ENCODE results near the gene E2F8.

E2F8 gene

DNA sequence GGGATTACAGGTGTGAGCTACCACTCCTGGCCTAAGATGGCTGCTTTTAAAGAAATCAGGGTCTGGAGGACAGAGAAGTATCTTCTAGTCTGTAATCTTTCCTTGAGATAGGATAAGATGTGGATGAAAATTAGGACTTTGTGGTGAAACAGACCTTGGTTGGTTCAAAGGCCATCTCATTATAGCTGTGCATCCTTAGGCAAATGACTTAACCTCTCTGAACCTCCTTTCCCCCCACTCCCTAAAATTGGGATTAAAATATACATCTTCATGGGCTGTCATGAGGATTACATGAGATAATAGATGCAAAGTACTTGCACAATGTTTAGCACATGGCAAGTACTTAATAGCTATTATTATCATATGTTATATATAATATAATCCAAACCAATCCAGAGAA lies 10.8 kb upstream of the E2F8 start:
- no peak for DNase-seq

DNA sequence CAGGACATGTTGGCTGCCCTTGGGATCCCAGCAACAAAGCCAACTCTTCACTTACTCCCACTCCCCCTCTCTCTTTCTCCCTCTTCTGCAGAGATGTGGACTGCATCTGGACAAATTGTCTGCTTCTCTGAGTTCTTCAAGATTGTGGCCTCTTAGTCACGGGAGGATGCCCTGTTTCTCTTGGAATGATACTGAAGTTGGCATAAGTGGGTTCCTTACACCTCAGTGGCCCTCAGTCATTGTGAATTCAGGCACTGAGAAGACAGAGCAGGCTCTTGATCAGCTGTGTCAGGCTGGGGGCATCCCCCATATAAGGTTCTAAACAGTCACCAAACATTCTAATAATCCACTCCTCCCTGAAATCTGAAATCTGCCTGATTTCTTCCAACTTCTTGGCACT lies 6.1 kb upstream of the E2F8 start:
- DNase-seq = no peak

DNA sequence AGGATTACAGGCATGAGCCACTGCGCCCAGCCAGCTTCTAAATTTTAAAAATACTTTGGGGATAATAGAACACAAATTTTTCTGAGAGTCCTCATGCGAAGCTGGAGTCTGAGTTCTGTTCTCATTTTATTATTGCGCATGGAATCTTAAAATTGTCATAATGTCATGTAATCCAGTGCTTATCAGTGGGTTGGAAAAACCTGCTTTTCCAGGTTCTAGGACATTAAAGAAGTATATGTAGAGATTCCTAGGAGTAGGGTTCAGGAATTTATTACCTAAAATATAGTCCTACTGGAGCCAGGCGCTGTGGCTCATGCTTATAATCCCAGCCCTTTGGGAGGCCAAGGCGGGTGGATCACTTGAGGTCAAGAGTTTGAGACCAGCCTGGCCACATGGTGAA lies 4.6 kb upstream of the E2F8 start:
- DNase-seq = no peak

DNA sequence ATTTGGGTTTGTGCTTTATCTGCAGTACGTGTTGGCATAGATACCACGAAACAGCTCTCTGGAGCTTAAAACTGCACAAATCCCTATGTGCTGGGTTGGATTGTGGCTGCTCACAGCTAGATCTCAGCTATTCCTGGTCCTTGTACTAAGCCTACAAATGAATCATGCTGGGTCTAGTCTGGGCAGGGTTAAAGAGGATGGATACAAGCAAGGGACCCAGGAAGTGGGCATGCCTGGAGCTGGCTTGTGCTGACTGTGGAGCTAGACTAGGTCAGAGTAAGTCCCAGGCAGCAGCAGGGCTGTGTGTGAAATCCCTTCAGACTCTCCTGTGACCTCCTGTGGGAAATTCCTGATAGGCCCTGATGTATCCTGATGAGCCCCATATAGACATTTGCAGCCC lies 3.9 kb upstream of the E2F8 start:
- DNase-seq = no peak

DNA sequence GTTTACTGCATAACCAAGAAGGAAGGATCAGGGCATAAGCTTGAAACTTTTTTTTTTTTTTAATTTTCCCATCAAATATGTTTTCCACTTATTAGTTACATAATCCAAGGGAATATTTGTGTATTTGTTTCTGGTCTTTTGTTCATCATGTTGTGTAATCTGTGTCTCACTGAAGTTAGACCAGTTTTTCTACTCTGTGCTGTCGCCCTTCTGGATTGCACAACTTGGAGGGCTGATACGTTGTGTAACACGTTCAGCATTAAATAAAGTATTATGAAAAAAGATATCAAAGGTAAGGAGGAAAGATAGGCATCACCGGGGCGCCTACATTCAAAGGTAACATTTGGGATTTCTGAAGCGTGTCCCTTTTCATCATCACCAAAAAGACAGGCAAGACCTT lies 3.3 kb upstream of the E2F8 start:
- no peak for DNase-seq

DNA sequence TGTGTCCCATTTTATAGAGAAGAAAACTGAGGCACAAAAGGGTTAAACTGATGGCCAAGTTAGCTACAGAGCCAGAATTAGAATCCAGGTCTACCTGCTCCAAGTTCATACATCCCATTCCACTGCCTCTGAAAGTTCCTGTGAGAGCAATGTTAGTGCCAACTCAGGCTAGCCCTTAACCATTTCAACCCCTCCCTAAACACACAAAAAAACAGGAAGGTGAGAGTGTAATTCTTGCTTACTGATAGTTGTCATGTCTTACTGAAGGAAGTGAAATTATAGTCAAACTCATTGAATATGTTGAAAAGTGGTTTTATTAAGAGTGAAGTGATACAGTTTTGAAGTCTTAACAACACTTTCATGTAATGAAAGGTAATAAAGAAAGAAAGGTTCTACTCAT lies 2.9 kb upstream of the E2F8 start:
- no peak for DNase-seq

DNA sequence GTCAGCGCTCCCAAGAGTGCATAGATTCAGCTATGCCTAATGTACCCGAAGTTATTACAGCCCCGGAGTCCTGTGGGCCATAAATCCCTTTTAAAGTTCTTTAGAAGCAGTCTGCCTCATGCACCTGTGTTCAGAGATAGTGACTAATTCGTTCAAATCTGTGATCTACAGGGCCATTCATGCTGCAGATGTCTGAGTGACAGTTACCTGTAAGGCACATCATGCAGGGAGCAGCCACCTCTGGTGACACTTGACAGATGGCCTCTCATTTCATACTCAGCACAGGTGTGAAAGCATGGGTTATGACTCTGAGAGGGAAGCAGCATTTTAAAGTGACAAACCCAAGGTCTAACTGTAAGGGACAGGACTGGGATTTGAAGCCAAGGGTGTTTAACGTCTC lies 2.4 kb upstream of the E2F8 start:
- no peak for DNase-seq

DNA sequence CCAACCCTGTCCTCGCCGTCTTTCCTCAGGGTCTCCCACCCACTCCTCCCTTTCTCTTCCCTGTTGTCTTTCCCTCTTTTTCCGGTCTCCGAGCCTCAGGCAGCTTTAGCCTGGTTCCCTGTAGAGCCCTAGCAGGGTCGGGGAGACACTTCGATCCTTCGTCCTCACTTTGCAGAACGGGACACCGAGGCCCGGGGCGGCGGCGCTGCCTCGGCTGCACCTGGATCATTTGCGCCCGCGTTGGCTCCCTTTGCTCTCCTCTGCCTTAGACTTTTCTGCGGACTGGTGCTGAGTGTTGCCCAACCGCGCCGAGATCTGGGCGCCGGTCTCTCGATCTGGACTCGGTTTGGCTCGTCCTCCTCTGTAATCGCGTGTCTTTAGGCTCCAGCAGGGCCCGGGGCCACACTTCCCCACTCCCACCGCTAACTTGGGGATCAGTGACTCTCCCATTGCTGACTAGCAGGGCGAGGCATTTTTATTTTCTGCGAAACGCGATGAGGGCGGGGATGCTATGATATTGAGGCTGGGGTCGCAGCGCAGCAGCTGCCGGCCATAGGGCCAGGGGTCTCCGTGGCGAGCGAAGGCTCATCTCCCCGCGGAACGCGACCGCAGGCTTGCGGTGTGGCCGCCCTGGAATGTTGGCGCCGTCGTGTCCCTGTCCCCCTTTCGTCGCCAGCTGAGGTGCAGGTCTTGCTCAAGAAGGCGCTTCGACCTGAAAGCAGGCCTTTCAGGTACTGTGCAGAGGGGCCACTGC lies 1.6 kb upstream of the E2F8 start:
- DNase-seq = no peak

DNA sequence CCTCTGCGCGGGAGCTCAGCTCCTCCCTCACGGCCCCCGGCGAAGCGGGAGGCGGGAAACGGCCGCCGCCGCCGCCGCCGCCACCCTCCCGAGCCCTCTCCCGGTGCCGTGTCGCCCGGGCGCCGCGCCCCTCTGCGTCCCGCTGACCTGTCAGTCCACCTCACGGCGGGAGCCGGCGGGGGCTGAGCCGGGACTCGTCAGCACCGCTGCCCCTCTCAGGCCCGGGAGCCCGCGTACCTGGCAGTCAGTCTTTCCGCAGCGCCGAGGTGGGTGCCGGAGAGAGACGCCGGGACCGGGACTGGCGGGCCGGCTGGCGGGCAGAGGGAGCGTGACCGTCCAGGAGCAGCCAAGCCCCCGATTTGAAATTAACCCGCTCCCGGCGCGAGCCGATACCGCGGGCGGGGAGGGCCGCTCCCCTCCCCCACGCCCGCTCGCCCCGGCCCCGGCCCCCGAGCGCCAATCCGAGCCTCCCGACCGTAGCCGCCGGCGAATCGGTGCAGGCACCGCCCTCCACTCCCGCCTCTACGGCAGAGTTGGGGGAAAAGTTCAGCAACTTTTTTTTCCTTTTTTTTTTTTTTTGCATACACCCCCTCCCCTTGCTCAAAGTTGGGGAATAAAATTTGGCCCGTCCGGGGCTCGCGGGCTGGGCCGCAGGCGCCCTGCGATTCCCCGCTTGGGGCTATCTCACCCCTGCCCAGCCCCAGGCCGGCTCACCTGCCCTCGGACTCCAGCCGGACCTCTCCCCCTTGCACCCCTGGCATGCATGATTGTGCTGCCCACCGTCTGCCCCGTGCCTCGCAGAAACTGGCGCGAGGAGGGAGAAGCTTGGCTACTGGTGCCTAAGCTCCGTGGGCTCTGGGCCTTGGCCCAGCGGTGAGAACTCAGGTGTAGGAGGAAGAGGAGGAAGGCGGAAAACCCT lies 774 bp upstream of the E2F8 start:
- no peak for DNase-seq

DNA sequence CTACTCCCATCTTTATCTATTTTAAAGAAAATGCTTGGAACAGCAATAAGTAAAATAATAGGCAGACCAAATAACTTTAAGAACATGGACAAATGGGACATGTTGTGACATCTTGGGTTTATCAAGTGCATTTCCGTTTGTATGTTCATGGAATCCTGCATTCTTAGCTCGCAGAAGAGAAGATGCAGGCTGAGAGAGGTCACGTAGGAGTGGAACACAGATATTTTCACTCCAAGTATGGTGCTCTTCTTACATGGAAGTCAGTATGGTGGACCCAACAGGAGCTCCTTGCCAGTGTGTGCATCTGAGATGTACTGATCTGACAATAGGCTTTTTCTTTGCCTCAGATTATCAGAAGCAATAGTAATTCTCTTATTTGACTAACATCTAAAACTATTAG lies 1.7 kb downstream of the E2F8 start:
- no peak for DNase-seq

DNA sequence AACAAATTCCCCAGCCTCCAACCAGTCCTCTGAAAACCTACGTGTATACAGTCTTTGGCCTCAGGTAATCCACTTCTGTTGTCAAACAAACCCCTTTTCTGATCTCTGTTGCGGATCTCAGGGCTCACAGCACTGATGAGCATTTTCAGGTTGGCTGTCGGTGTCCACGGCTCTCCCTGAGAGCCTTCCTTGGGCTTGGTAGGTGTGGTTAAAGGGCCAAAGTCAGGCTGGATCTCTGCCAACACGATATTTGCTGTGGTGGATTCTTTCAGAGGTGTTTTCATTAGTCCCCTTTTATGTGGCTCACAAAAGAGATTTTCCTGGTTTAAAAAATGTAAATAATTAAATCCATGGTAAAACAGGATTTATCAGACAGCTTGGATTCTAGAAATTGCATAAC lies 2.9 kb downstream of the E2F8 start:
- no peak for DNase-seq

DNA sequence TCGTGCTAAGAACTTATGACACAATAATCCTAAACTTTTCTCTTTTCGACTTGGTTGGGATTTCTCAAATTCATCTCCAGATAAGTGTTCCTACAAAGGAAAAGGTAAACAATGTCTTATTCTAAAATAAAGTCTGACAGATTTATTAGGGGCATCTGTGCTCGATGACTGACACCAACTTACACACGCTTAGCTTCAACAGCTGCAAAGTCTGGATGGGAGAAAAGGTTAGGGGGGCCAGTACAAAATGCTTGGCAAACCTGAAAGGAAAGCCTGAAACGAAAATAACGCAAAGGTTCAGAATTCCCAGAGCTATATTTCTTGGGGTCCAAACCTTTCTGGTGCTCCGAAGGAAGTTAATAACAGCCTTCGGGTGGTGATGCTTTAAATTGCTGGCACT lies 3.4 kb downstream of the E2F8 start:
- no peak for DNase-seq

DNA sequence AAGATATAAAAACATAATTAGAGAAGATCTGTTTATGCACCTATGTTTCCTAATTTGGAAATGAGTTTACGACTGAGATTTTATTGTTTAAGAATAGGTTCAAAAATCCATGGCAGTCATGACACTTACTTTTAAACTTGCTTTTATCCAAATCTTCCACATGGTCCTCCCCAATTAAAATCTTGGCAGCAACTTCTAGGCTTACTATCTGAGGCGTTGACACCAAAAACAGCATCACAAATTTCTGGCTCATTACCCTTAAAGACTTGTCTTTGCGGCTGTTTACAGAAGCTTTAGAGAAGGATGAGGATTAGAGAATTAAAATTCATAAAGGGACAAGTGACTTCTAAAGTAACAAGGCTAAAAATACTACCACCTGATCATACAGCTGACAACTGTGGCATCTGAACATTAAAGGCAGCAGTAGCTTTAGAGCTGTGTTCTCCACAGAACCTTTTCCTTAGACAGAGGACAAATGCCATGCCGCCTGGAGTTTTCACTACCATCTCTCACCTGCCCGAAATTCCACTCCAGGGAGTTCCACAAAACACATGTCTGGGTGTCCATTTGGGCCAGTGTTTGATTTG lies 6.4 kb downstream of the E2F8 start:
- no peak for DNase-seq

DNA sequence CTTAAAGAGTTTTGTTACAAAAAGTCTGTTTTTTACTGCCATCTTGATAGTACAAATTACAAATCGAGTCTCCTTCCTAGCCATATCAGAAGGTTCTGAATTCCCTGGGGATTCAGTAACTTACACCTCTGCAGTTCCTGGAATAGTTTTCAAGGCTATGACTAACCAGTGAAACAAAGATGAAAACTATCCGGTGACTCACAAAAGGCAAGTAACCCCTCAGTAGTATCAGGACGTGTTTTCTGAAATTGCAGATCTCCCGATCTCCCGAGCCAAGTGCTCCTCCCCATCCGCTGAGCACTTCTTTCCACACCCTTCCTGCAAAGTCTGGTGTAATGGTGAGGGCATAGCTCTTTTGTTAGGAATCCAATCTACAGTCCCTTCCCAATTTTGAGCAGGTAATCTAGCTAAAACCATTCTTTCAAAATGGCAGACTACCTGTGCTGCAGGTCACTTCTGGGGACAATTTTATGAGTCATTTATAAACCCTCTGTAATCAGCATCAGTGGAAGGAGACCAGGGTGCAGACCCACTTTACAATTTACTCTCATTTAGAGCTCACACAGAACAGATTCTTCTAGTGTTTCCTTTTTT lies 7.7 kb downstream of the E2F8 start:
- no peak for DNase-seq

DNA sequence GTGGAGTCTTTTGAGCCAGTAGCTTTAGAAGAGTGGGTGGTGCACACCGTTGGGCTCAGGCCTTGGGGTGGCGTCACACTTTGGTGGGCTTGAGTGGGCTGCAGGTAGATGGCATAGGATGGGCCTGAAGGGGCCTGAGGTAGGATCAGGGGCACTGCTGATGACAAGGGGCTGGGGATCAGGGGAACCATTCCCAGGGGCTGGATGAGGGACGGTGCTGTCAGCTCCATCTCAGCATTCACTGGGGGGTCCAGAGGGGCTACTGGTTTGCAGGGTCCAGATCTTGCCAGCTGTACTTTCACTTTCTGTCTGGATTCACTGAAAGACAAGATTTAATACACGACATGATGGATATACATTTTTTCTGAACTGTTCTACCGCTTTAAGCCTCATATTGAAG lies 11.1 kb downstream of the E2F8 start:
- no peak for DNase-seq

DNA sequence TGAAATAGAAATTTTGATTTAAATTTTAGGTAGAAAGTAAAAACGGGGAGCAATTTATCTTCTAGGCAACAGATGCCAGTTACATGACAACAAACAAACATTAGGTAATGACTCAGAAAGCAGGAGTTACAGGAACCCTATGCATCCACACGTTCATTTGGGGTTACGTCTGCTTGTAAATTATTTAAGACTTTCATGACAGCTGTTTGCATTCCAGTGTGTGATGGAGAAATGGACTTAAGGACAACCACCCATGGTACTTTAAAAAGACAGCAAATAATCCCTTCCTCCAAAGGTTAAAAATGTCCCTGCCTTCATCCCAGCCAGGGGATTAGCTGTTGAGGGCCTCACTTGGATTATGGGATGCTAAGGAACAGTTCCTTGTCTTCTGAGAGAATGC lies 11.8 kb downstream of the E2F8 start:
- DNase-seq = no peak

DNA sequence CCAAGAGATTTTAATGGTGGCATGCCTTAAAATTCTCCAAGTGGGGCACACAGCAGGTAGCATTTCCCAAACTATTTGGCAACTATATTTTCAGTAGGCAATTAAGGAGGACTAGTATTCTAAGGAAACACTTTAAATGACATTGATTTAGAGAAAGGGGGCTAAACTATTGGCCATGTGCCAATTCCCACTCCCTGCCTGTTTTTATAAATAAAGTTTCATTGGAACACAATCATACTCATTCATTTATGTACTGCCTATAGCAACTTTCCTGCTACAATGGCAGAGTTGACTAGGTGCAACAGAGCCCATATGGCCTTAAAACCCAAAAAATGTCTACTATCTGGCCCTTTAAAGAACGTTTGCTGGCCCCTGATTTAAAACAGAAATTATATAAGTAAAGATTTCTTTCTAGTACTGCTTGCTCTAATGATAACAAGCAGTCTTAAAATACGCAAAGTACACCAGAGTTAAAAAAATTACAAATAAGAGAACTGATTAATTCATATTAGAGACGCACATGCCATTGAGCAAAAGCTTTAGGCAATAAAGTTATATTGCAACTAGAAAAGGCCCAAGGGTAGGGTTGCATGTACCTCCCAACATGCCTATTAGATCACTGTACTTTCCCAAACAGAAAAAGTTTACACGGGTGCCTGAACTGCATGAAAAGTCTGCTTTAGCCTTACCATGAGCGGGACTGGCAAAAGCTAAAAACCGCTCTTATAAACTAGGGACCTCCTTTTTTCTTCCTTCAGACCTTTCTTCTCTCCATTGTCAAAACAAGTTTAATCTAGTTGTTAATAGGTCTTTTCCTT lies 14.2 kb downstream of the E2F8 start:
- DNase-seq = no peak

DNA sequence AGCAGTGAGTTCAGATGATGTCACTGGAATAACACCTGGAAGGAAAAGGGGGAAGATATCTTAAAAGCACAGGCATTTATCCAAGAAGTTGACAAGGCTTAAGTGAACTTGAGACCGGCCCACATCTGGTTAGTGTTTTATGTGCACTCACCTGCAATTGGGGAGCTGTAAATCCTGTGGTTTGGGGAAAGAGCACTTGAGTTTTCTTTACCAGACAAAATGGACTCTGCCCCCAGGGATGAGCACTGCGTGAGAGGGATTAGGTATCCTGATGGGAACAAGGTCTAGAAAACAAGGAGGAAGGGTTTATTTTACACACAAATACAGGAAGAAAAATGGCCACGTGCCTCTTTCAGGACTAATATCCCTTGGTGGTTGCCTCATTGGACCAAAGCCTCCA lies 15.2 kb downstream of the E2F8 start:
- DNase-seq = no peak

DNA sequence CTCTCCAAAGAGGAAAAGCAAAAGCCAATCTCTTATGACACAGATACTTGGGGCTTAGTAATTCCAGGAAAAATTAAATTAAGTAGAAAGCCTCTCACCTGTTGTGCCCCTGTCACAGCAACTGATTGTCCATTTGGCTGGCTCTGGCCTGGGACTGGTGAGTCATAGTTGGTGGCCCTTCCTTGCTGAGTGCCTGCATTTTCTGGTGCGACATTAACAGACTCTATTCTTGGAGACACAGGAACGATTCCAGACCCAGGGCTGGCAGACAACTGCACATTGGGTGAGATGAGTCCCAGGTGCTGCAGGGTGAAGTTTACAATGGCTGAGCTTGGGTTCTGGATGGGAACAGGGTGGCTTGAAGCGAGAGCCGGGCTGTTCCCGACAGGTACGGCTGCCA lies 15.6 kb downstream of the E2F8 start:
- no peak for DNase-seq

DNA sequence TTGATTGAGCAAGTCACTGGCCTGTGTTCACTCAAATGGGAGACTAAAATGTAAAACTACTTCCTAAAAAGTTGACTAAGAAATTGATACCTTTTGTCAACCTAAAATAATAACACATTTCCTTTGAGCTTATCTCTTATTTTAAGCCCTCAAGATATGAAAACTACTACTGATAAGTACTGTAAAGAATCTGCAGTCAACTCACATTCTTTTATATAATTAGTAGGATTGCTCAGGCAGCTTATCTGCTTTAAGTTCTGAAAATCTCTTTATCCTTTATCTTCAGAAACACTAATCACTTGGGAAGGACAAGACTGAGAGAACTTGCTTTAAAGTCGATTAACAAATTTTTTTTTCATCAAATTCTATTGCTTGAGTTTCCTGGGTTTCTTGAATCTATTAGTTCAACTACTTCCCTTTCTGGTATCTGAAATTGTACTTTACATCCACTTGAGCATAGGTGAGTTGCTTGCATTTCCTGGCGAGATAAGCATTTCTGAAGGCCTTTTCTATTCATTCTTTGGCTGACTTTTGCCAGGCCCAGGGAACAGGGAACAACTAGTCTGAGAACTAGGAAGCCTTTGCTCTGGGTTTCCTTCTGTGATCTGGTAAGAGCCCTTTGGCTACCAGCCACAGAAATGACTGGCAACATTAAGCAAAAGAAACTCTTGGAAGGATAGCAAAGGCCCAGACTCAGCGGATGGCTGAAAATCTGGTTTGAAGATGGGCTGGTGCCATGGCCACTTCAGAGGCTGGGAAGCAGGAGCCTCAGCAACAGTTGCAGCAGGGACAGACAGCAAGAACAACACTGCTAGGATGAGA lies 19.6 kb downstream of the E2F8 start:
- no peak for DNase-seq

DNA sequence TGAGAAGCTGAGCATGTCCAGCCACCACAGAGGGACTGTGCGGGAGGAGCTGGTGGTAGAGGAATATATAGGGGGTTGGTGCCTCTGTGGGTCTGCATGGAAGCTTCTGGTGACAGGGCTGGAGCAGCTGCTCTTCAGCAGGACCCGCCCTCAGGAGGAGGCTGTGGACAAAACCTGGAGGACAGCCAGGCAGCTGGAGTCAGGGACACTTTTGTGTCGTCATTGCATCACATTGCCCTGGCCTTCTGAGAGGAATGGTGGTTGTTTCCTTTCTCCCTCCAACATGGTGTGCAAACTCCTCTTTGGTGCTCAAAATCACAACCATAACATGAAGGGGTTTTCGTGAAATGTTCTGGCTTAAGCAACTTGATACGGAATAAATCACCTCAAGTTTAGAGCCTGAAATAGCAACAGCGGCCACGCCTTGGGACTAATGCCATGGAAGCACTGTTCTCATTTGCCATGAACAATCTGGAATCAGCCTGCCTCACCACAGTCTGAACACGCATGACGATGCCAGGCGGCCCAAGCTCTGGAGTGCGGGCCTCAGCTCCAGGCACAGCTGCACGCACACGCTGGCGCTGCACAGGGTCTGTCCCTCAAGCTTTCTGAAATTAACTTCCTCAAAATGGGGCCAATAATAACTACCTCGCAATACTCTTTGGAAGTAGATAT lies 21.8 kb downstream of the E2F8 start:
- DNase-seq = no peak

All from central memory CD4-positive, alpha-beta T cell (primary cell).